Limb (tissue), 2 donors: ENCODE measurements around the gene CFAP99.
A peak's percentile ranks its signal among the peaks of the same experiment; 100 is the strongest.

Source experiments
- DNase-seq, 2 donors: peaks; one replicate each; pipeline ENCODE4 v3.0.0-alpha.2; 2016; ENCODE audit errors: extremely low spot score in 2 of 2

CFAP99 gene

DNA sequence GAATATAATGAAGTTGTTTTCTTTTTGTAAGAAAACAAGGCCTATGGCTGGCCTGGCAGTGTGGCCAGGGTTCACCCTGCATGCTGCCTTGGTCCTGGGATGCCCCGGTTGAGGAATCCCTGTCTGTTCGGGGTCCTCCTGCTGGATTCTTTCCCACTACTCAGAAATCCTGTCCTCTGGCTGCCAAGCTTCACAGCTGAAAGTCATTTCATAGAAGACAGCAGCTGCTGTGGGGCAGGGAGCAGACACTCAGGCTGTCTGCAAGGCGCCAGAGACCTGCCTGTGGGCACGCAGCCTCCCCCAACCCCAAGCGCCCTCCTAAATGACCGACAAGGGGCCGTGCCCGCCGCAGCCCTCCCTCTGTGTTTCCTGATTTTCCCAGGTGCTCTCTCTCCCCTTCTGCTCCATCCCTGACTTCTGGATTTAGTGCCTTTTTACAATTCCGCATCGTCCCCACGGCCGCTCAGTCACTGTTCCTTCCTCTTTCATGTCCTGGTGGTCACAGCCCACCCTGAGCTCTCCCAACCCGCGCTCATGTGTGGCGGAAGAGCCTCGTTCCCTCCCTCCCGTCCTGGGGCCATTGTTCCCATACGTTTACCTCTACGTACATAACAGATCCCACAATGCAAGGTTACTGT, 27.9 kb upstream of the CFAP99 start:
- DNase-seq, result peak; percentile 55 to 61

DNA sequence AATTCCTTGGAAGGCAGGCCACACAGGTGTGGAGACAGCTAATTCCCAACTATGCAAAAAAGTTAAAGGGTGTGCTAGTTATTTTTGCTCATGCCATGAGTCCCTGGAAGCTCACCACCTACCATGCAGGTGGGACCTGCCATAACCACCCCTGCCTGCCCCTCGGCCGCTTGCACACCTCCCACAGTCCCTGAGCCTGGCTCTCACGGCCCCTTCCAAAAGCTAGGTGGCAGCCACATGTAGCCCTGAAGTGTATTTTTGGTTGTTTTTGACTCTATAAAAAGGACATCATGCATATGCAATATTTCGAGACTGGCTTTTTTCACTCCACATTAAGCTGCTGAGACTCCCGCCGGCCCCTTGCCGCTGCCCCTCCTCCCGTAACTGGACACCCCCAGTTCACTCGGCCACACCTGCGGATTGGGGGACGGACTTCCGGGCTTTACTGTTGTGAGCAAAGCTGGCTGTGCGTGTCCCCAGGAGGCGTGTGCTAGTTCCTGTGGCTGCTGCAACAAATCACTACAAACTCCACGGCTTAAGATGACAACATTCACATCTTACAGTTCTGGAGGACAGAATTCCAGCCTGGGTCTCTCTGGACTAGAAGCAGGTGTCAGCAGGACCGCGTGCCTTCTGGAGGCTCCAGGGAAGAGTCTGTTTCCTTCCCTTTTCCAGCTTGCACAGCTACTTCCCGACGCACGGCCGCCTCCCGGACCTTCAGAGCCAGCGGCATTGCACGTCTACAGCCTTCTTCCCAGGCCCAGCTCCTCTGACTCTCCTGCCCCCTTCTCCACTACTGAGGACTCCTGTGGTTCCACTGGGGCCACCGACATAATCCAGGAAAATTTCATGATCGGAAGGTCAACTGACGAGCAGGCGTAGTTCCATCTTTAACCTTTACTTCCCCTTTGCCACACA, 25.1 kb upstream of the CFAP99 start:
- peak; percentile 63 to 73 for DNase-seq

DNA sequence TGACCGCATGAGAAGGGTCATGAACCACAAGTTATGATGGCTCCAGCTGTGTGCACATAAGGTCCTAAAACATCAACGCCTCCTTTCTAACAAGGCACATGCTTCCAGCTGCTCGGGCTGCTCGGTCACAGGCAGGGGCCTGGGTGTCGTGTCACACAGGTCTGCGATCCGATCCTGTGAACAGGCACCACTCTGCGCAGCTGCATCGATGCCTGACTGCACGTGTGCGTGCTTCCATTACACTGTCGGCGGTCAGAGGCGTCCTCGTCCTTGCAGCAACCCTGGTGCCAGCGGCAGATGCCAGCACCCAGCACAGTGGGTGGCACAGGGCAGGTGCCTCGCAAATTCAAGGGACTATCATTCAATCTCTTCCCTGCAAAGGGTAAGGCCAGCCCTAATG, 24.2 kb upstream of the CFAP99 start:
- DNase-seq, result no peak

DNA sequence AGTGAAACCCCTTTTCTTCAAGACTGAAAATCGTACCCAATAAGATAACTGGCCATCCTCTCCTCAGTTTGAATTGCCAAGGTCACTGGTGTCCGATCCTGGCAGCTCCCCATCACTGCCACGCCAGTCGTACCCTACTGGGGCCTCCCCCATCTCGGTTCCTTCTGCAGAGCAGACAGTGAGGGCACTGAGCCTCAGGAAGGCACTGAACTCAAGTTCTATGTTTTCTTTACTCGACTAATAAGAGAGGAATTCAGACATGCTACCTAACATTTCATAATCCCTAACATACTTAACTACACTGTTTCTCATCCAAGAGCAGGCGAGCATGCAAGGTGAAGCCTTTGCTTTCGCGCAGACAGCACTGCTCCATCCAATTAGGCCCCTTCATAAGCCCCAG, 23.7 kb upstream of the CFAP99 start:
- DNase-seq, result no peak

DNA sequence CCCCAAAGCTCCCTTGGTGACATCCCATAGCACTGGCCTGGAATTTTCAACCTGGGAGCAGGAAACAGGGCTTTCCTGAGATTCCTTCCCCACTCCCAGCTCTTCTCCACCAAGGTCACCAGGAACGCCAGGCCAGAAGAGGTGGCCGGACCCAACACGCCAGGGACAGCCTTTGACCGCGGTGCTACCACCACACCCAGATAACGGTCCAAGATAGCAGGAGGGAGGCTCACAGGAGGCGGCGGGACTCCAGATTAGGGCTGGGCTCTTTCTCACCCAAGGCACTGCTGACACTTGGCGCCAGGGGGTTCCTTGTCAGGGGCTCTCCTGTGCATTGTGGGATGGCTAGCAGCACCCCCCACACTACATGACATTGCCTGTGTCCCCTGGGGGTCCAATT, 23.2 kb upstream of the CFAP99 start:
- DNase-seq, result no peak

DNA sequence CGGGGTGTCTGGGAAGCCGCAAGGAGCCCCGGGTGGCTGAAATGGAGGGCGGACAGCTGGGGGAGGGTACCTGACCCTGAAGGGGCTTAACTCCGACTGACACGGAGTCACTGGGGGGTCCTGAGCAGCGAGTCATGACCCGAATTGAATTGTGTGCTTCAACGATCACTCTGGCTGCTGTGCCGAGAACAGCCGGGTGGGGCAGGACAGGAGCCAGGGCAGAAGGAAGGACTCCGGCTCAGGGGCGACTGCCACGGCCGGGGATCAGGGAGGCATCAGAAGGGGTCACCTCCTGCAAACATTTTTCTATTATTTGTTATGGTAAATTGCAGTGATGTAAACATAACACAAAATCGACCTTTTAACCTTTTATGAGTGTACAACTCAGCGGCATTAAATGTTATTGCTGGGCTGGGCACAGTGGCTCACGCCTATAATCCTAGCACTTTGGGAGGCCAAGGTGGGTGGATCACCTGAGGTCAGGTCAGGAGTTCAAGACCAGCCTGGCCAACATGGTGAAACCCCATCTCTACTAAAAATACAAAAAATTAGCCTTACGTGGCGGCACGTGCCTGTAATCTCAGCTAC, 21.9 kb upstream of the CFAP99 start:
- no peak for DNase-seq

DNA sequence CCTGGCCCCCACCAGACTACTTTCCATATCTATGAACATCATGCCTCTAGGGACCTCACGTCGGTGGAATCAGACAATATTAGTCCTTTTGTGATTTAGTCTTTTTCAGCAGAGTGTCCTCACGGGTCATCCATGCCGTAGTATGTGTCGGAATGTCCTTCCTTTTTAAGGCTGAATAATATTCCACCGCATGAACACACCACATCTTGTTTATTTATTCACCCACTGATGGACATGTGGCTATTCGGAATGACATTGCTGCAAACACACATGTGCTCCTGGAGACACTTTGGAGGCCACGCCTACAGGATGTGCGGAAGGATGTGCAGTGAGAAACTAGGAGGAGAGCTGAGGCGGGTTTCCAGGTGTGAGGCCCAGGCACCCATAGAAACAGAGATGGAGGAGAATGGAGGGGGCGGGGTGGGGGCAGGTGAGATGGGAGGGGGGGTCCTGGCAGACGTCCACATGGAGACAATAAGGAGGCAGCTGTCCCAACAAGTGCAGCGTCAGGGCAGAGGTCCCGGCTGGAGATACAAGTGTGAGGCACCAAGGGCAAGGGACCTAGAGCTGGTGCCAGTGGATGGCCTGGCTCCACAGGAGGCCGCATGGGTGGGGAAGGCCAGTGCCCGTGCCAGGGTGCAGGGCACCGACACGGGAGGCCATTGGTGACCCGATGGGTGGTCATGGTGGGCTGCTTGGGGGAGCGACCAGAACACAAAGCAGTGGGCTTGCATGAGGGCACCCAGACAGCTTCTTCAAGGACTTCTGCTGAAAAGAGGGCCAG, 21.0 kb upstream of the CFAP99 start:
- no peak for DNase-seq

DNA sequence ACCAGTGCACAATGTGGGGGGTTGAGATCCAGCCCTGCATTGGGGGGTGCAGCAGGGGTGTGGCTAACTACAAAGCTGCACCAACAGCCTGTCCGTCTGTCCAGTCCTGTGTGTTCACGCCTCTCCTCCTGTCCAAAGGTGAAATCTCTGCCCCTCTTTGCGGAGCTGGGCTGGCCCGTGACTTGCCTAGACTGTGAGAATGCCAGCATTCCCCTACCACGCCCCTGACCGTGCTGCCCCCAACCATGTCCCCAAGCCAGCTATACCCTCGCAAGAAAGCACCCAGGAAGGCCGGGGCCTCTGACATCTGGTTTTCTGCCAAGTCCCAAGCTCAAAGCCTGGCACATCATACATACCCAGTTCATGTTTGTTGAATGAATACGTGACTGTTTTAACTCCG, 19.5 kb upstream of the CFAP99 start:
- no peak for DNase-seq

DNA sequence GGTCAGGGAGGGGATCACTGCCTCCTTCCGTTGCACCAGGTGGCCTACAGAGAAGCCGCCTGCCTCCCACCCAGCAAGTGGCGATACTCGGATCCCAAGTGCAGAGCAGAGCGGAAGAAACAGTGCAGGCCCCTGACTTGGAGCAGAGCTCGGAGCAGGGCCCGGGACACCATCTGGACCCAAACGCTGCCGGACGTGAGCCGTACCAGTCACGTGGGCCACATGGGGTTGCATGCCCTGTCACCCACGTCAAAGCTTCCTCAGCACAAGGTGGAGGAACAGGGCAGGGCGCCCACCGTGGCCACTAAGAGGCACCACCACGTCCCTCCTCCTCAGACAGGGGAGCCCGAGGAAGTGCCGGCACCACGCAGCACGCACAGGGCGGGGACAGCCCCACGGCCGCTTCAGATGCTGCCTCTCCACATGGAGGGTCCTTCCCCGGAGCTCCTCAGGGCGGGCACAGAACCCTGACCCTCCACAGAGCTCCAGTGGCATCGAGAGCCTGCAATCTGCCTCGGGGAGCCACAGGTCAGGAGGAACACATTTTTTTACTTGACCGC, 19.0 kb upstream of the CFAP99 start:
- DNase-seq, result no peak

DNA sequence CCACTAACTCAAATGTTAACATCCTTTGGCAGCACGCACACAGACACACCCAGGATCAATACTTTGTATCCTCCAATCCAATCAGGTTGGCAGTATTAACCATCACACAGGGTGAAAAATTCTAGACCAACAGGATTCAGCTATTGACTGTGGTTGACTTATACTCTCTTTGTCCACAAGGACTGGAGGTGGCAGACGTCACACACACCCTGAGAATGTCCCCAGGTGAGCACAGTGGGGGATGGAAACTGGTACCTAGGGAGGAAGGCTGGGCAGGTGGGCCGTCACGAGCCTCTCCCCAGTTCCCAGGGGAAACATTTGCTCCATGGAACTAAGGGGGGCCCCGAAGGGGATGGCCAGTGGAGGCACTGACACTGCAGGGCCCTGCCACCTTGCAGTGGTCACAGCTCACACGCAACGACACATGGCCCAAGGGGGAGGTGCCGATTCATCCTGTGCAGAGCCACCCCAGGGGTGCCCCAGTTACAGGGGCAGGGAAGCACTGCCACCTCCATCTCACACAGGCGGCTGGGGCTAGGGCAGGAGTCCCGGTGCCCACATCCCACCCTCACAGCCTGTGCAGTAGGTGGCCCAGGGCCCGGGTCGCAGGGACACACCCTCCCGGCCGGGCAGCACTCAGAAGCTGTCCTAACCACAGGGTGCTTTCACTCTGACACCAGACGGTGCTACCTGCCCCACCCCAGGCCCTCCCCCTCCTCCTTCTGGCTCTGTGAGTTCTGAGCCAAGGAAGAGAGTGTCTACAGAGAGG, 17.7 kb upstream of the CFAP99 start:
- DNase-seq, result no peak

DNA sequence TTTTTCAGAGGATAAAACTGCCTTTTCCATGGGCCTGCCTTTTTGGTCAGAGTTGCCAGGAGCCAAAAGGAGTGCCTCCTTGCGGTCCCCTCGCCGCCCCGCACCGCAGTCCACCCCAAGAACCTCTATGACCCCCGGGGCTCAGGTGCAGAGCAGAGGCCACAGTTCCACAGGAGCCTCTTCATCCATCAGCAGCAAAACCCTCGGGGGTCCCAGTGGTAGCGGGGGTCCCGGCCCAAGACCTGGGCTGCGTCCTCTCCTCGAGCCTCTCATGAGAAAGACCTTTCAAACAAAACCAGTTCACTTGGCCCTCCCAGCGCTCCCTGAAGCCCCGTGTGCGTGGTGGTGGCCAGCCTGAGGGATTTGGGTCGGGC, 17.2 kb upstream of the CFAP99 start:
- DNase-seq, result no peak

DNA sequence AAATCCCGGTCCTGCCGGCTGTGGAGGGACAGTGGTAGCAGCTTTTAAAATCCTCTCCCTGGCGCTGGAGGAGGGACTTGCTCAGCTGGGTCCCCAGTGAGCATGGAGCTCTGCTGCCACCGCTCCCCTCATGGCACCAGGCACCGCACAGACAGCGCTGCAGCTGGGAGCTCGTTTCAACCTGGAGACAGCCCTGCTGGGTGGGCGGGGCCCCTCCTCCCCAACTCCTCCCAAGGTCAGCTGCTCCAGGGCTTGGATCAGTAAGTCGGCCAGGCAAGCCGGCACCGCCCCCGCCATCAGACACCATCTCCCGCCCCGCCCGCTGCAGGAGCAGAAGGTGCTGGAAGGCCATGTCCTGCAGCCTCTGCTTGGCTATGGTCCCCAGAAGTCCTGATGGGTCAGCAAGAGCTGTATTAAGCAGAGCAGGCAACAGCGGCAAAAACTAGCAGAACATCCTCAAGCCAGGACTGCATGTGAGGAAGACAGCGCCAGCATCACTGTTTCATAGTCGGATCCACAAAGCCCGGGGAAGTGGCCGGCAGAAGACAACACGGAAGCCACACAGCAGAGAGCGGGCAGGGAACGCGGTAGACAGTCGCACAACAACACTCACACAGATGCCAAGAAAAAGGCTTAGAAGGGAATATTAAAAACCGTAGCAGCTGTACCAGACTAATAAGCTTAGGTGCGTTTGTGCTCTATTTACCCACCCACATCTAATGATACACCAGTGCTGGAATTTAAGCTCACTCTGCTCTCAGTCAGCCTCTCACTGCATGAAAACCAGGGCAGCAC, 16.5 kb upstream of the CFAP99 start:
- peak; percentile 30 to 70 for DNase-seq

DNA sequence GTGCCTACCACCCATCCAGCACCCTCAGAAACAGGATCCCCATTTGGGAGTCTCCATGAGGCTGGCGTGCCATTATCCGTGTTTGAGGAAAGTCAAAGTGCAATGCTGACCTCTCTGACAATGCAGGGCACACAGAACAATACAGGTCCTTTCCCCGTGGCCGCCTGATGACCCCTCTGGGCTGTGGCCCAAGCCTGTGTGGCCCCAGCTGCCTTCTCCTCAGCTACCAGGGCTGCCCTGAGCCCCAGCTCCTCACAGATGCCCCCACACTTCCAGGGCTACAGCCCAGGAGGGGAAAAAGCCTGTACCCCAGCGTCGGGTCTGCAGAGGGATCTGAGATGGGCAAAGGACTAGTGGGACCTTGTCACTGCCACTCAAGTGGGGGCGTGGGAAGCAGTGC, 15.8 kb upstream of the CFAP99 start:
- no peak for DNase-seq

DNA sequence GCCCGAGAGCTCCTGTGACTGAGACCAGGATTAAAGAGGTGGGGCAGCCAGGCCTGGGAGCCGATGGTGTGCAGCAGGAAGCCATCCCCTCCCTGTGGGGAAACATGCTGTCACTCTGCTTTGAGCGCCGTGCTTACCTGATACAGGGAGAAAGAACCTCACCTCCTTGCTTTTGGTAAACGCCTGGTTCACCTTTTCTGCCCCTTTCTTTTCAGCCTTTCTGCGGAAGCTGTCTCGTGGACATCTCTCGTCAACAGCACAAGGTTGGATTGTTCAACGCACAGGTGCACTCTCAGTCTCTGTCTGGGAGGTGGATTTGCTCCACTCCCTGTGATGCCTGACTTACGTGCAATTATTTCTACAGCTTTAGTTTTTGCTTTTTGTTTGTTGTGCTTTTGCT, 12.3 kb upstream of the CFAP99 start:
- DNase-seq, result no peak

DNA sequence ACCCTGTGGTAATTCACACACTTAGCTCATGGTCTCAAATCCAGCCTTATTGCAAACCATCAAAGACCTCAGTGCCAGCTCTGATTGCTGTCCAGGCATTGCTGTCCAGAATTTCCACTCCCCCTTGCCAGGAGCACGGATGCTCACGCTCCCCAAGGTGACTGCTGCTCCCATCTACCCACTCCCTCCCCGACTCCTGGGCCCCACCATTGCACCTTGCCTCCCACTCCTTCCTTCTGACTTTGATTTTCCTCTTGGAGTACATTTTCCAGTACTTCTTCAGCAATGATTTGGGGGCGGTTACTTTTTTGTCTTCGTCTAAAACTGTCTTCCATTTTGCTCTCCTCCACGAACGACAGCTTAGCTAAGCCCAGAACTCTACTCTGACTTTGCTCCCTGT, 11.8 kb upstream of the CFAP99 start:
- no peak for DNase-seq

DNA sequence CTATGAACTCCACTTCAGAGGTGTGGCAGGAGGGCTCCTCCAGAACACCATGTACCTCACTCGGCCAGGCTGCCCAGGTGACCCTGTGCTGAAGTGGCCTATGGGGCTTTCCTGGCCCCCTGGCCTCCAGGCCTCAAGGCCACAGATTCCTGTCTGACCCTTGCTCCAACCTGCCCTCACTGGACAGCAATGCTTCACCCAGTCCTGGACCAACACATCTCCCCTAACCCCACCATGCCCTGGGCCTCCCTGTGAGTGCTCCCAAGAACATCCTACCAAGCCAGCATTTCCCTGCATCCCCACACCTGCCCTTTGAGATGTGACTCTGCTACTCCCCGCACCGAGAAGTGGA, 10.8 kb upstream of the CFAP99 start:
- DNase-seq, result no peak

DNA sequence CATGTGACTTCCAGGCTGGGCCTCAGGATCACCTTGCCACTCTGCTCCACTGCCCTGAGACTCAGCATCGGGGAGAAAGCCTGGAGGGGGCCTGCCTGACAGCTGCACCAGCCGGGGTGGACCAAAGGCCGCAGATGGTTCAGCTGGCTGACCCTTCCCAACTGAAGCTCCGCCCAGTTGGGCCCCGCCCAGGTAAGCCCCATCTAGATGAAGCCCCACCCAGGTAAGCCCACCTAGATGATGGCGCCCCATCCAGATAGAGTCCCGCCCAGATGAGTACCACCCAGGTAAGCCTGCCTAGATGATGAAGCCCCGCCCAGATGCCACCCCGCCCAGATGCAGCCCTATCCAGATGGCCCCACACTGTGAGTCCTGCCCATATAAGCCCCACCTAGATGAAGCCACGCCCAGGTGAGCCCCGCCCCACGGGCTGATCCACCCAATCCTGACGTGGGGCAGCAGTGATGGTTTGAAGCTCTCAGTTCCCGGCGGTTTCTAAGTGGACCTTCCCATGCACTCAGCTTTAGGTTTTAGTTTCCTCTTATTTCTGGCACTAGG, 10.3 kb upstream of the CFAP99 start:
- no peak for DNase-seq

DNA sequence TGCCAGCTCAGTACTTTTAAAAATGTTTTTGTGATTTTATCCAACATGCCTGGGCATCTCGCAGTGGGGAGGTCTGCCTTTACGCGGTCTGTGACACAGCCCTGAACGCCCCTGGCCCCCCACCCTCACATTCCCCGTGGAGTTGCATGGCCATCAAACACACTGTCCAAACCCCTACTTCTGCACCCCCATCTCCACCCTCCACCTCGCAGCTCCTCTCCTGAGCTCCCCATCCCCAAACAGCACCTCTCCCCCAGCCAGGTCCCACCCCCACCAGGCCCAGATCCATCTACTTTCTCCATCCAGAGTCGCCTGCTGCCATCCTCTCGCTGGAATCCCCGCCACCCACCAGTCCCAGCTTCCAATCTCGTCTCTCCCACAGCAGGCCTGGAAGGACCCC, 9.8 kb upstream of the CFAP99 start:
- DNase-seq, result no peak

DNA sequence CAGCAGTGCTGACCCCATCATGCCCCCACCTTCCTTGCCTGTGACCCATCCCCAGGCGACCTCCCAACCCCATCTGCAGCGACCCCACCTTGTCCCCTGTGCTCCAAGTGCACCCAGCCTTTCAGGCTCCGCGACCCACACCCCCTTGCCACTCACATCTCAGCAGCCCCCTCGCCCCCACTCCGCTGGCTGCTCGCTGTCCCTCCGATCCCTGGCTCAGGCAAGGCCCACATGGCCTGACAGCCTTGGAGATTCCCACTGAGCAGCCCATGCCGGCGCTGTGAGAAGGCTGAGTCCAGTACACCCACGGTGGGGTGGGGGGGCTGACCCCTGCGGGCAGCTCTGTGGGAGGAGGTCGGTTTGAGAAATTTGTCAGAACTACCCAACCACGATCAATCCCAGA, 9.4 kb upstream of the CFAP99 start:
- no peak for DNase-seq
